Measurements from ENCODE around the gene USP12.

The USP12 gene

GRCh38 chr13:27065582-27065981 lies 106.0 kb downstream of the USP12 start:
- no peak for DNase-seq

DNA sequence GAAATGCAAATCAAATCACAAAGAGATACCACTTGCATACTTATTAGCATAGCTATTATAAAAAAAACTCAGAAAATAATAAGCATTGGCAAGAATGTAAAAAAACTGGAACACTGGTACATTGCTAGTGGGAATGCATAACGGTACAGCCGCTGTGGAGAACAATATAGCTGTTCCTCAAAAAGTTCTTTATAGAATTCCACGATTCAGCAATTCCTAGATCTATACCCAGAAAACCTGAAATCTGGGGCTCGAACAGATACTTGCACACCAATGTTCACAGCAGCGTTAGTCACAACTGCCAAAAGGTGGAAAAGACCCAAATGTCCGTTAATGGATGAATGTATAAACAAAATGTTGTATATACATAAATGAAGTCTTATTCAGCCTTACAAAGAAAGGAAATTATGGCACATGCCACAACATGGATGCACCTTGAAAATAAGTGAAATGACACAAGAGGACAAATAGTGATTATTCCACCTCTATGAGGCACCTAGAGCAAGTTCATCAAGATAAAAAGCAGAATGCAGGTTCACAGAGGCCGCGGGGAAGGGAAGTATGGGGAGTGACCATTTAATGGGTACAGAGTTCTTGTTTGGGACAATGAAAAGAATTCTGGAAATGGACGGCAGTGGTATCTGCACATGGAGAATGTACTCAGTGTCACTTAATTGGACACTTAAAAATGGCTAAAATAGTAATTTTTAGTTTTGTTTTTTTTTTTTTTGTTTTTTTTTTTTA lies 107.2 kb downstream of the USP12 start:
- no peak for DNase-seq

GRCh38 chr13:27057817-27058216 lies 113.8 kb downstream of the USP12 start:
- no peak for DNase-seq

GRCh38 chr13:27055526-27055925 lies 116.1 kb downstream of the USP12 start:
- DNase-seq: no peak

GRCh38 chr13:27054760-27055159 lies 116.9 kb downstream of the USP12 start:
- no peak for DNase-seq

DNA sequence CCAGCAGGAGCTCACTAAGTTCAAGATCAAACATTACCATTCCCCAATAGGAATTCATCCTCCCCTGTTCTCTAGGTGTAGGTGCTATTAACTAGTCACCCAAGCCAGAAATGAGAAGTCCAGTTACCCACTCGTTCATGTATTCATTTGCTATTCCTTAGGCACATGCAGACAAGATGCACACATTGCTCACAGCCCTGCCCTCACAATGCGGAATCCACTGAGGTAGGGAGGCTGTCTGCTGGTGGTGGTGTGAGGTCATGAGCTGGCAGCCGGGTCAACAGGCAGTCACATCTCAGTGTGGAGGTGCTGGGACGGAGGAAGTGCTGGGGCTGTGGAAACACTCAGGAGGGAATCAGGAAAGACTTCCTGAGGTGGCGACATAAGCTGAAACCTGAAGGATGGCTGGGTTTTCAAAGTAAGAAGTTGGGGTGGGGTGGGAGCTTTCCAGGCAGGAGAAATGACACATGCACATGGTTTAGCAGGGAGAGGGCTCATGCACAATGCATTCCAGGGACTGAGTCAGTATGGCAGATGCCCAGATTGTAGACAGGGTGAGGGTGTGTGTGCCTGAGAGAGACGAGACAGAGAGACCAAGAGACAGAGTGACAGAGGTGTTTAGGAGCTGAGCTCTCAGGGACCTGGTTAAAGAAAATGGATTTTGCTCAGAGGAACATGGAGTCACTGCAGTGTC lies 117.6 kb downstream of the USP12 start:
- no peak for DNase-seq

- DNase-seq: no peak
Observed at GRCh38 chr13:27053210-27053884, 118.3 kb downstream of the USP12 start.

- DNase-seq: no peak
Observed at GRCh38 chr13:27052551-27053208, 118.9 kb downstream of the USP12 start.

GRCh38 chr13:27047081-27047480 lies 124.5 kb downstream of the USP12 start:
- no peak for DNase-seq

DNA sequence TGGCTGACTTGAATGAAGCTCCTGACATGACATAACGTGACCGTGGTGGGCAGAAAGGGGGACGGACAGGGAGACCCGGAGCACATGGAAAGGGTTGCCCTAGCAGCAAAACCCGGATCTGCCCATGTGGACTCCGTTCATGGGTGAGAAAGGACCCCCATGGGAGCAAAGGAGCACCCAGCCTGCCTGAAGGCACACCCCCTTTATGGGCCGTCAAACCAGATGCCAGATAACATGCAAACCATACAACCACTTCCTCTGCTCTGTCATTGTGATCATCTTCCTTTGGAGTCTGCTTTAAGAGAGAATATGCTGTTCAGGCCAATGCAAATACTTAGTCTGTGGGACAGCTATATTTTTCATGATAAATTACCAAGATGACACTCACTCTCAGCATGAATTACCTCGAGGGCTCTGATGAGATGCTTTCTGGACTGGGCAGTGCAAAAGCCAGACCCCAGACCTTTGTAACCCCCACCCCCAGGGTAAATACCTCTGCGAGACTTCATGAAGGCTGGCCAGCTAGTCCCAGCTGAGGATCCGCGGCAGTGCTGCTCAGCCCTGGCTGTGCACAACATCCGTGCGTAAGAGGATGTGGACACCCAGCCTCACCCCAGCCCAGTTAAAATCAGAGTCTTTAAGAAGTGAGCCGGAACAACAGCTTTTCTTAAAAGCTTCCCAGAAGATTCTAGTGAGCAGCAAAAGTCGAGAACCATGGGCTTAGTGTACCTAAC lies 126.6 kb downstream of the USP12 start:
- DNase-seq: no peak

GRCh38 chr13:27043013-27043412 lies 128.6 kb downstream of the USP12 start:
- DNase-seq: no peak

DNA sequence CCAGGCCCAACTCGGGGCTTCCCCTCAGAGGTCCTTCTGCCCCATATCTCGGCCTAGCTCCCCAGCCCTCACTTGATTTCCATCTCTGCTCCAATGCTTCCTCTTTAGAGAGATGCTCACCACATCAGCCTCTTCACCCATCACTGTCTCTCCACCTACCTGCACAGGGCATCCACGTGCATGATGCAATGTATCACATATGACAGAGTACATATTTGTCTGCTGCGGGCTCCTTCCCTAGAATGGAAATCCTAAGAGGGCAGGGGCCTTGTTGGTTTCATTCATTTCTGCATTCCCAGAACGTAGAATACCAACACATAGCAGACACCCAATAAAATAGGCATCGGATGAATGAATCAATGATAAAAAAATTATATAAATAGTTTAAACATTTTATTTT lies 130.3 kb downstream of the USP12 start:
- DNase-seq: no peak

GRCh38 chr13:27040826-27041108 lies 130.8 kb downstream of the USP12 start:
- DNase-seq: no peak

DNA sequence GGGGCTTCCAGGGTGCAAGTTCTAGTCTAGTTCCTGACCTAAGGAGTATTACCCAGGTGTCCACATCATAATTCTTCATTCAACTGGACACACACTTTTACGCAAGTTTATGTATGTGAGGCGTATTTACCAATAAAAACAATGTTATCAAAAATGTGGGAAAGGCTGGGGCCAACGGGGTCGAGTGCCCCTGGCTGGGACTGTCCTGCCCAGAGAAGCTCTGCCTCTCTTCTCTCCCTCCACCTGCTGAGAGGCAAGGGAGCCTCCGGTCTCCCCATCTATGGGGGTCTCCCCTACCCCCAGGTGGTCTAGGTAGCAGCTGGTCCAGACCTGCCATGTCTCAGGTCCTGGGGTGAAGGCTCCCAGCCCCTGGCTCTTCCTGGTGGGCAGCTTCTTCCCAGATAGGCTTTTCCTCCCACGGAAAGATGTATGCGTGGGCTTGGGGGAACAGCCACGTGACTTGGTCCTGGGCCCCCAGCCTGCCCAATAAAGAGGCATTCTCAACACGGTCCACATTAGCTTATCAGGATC lies 132.4 kb downstream of the USP12 start:
- DNase-seq: no peak

DNA sequence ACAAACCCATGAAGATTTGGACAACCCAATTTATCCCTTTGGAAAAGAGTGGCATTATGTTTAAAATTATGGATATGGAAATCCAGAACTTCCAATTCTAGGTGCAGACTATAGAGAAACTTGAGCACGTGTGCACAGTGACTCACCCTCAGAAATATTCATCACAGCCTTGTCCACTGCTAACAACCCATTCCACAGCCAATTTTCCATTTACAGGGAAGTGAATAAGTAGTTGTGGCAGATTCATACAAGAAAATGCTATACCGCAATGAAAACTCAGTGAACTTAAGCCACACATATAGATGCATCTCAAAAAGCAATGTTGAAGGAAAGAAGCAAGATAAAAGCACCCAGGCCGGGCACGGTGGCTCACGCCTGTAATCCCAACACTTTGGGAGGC lies 133.3 kb downstream of the USP12 start:
- DNase-seq: no peak

DNA sequence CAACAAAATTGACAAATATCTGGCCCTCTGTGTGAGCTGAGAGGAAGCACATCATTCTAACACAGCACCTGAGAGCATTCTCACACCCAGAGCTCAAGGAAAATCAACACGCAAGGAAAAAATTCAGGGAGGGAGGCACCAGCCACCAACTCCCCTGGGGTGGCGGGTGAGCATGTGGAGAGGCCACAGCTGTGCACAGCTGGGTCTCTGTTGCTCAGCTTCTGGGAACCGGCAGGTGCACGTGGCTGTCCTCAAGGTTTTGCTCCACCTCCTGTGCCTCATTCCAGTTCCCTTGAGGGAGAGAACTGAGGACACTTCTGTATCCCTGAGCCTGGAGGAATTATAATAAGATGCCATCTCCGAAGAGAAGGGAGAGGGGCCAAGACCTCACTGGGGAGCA lies 134.0 kb downstream of the USP12 start:
- no peak for DNase-seq

DNA sequence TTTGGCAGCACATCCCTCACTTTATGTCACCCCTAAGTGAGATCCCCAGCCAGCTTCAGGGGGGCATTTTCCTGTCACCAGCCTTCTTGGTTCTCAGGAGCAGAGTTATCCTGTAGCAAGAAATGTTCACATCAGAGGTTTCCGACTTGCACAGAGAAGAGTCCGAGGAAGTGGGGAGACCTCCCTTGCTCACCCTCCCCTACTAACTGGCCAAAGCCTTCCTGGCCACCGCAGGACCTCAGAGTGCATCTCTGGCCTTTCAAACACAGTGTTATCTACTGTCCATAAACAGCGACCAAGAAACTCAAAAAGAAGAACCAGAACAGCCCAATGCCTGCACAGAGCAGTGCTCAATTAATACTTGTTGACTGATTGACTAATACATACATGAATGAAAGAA lies 134.4 kb downstream of the USP12 start:
- DNase-seq: no peak

DNA sequence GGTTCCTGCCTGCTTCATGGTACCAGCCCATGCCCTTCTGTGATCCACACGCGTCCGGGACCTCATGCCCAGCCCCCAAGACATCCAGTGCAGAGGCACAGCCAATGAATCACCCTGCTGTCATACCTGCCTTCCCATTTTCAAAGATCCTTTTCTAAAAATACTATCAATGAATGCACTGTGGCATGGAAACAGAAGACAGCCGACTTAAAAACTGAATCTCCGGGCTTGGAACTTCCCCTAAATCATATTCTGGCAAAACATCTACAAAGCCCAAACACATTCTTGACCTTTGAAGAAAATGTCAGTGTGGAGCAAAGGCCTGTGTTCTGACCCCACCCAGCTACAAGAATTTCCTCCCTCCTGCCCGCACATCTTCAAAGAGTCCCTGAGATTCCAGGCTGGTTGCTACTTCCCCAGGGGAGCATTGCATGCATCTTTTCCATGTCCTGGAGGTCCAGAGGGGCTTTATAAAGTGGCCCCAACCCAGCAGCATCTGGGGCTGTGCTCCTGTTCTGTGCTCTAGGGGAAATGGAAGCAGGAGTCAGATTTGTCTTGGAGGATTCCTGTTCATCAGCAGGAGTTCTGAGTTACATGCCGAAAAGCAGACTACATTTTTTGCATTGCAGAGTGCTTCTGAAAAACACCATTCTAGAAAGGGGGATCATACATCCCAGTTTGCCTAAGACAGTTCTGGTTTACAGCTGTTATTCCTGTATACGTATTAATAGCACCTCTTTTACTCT lies 135.2 kb downstream of the USP12 start:
- DNase-seq: no peak

GRCh38 chr13:27035892-27036235 lies 135.7 kb downstream of the USP12 start:
- DNase-seq: no peak

- no peak for DNase-seq
Observed at GRCh38 chr13:27034678-27035111, 136.9 kb downstream of the USP12 start.

GRCh38 chr13:27028683-27029480 lies 142.7 kb downstream of the USP12 start:
- DNase-seq: no peak

All from CD4-positive, alpha-beta T cell treated with Interleukin-15 for 1 hour (primary cell).